ENCODE data around the gene RALGAPA2.
A peak's percentile ranks its signal among the peaks of the same experiment; 100 is the strongest.

The RALGAPA2 gene

DNA sequence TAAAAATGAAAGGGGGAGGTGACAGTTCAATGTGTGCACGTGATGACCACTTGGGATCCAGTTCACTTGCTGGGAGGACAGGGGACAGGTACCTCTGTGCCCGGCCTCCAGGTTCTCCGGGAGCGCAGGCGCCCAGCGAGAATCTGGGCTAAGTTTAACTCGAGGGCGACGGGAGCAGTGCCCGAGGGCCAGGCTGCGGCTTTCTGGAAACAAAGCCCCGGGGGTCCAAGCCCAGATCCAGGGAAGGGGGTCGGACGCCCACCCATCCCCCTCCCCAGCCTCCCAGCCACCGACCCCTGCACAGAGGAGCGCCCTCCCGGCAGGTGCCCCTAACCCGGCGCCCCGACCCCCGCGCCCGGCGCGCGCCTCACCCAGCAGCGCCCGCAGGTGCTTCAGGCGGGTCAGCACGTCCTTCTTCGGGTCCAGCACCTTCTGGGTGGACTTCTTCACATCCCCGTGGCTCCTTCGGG, 405 bp downstream of the RALGAPA2 start:
- Histone ChIP-seq H3K4me3 (ENCODE audit: low read depth, low read length, poor library complexity, severe bottlenecking) (peak overlapping the region; percentile 76), H3K4me2 (ENCODE audit: low read length) (peak overlapping the region; percentile 62), H3K9me3 (ENCODE audit: low read length) (no peaks in the 10 kb centered on the region), H3K9ac (ENCODE audit: low read length) (peak overlapping the region; percentile 40), H3K4me1 (ENCODE audit: insufficient read depth, low read length, severe bottlenecking) (peaks cover 22% of the 10 kb centered on the region), H3K27ac (ENCODE audit: low read depth, low read length, poor library complexity, severe bottlenecking) (no peak overlapping the region), H2AFZ (ENCODE audit: low read length) (no peak overlapping the region), H3K36me3 (ENCODE audit: insufficient read depth, low read length) (no peaks in the 10 kb centered on the region; the same call in 1 of the 2 replicates), H3F3A (ENCODE audit: insufficient read depth, low read length) (no peaks in the 10 kb centered on the region), H4K20me1 (ENCODE audit: insufficient read depth, low read length) (no peaks in the 10 kb centered on the region), H3K9me2 (ENCODE audit: low read depth, low read length) (no peaks in the 10 kb centered on the region), H3K79me2 (ENCODE audit: insufficient read depth, low read length) (no peaks in the 10 kb centered on the region), H3K27me3 (ENCODE audit: insufficient read depth, low read length) (no peaks in the 10 kb centered on the region)
- no peak for TF ChIP-seq EZH2 (IDR thresholded peaks at IDR 0.05; ENCODE audit: borderline replicate concordance, low read length)
- TF ChIP-seq, protein P1, sequence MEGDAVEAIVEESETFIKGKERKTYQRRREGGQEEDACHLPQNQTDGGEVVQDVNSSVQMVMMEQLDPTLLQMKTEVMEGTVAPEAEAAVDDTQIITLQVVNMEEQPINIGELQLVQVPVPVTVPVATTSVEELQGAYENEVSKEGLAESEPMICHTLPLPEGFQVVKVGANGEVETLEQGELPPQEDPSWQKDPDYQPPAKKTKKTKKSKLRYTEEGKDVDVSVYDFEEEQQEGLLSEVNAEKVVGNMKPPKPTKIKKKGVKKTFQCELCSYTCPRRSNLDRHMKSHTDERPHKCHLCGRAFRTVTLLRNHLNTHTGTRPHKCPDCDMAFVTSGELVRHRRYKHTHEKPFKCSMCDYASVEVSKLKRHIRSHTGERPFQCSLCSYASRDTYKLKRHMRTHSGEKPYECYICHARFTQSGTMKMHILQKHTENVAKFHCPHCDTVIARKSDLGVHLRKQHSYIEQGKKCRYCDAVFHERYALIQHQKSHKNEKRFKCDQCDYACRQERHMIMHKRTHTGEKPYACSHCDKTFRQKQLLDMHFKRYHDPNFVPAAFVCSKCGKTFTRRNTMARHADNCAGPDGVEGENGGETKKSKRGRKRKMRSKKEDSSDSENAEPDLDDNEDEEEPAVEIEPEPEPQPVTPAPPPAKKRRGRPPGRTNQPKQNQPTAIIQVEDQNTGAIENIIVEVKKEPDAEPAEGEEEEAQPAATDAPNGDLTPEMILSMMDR (IDR thresholded peaks at IDR 0.05; ENCODE audit: low read length), result no peak

DNA sequence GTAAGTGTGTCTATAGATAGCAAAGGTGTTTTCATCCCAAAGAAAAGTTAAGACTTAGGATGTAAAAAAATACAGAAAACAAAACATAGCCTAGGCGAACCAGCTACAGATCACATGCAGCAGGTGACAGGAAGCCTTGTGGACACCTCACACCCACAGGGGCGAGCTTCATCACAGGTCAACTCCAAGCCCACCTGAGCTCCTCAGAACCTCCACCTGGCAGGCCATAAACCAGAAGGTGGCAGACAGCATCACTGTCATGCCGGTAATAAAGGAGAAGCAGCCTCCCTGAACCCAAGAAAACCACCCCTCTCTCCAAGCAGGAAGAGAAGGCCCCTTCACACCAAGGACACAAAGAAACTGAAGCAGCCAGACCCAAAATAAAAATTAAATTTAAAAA, 1.0 kb downstream of the RALGAPA2 start:
- peak overlapping the region; percentile 40 for H3K9ac ChIP-seq (ENCODE audit: low read length)
- peaks cover 22% of the 10 kb centered on the region for H3K4me1 ChIP-seq (ENCODE audit: insufficient read depth, low read length, severe bottlenecking)
- H3K9me3 ChIP-seq (ENCODE audit: low read length), result no peaks in the 10 kb centered on the region
- peak overlapping the region; percentile 76 for H3K4me3 ChIP-seq (ENCODE audit: low read depth, low read length, poor library complexity, severe bottlenecking)
- H3K9me2 ChIP-seq (ENCODE audit: low read depth, low read length), result no peaks in the 10 kb centered on the region
- no peaks in the 10 kb centered on the region for H3K79me2 ChIP-seq (ENCODE audit: insufficient read depth, low read length)
- TF ChIP-seq EZH2 (IDR thresholded peaks at IDR 0.05; ENCODE audit: borderline replicate concordance, low read length), result no peak
- TF ChIP-seq, protein P1 (IDR thresholded peaks at IDR 0.05; ENCODE audit: low read length), result no peak
- H4K20me1 ChIP-seq (ENCODE audit: insufficient read depth, low read length), result no peaks in the 10 kb centered on the region
- no peak overlapping the region for H2AFZ ChIP-seq (ENCODE audit: low read length)
- H3K27ac ChIP-seq (ENCODE audit: low read depth, low read length, poor library complexity, severe bottlenecking), result no peak overlapping the region
- no peaks in the 10 kb centered on the region; the same call in 1 of the 2 replicates for H3K36me3 ChIP-seq (ENCODE audit: insufficient read depth, low read length)
- H3K27me3 ChIP-seq (ENCODE audit: insufficient read depth, low read length), result no peaks in the 10 kb centered on the region
- H3F3A ChIP-seq (ENCODE audit: insufficient read depth, low read length), result no peaks in the 10 kb centered on the region
- H3K4me2 ChIP-seq (ENCODE audit: low read length), result peak overlapping the region; percentile 62

GRCh38 chr20:20710443-20711315, 1.8 kb downstream of the RALGAPA2 start:
- Histone ChIP-seq H3K27me3 (ENCODE audit: insufficient read depth, low read length) (no peaks in the 10 kb centered on the region), H4K20me1 (ENCODE audit: insufficient read depth, low read length) (no peaks in the 10 kb centered on the region), H3K79me2 (ENCODE audit: insufficient read depth, low read length) (no peaks in the 10 kb centered on the region), H3K27ac (ENCODE audit: low read depth, low read length, poor library complexity, severe bottlenecking) (no peak overlapping the region), H3K4me2 (ENCODE audit: low read length) (peak overlapping the region; percentile 62), H3F3A (ENCODE audit: insufficient read depth, low read length) (no peaks in the 10 kb centered on the region), H3K36me3 (ENCODE audit: insufficient read depth, low read length) (no peaks in the 10 kb centered on the region; the same call in 1 of the 2 replicates), H3K4me1 (ENCODE audit: insufficient read depth, low read length, severe bottlenecking) (peaks cover 22% of the 10 kb centered on the region), H2AFZ (ENCODE audit: low read length) (no peak overlapping the region), H3K9me2 (ENCODE audit: low read depth, low read length) (no peaks in the 10 kb centered on the region), H3K4me3 (ENCODE audit: low read depth, low read length, poor library complexity, severe bottlenecking) (peak overlapping the region; percentile 76), H3K9me3 (ENCODE audit: low read length) (no peaks in the 10 kb centered on the region), H3K9ac (ENCODE audit: low read length) (no peak overlapping the region)
- TF ChIP-seq EZH2 (IDR thresholded peaks at IDR 0.05; ENCODE audit: borderline replicate concordance, low read length), result no peak
- TF ChIP-seq, protein P1 (IDR thresholded peaks at IDR 0.05; ENCODE audit: low read length), result no peak

Data from OCI-LY1 (cell line).